Activated CD4-positive, alpha-beta T cell treated with anti-CD3 and anti-CD28 coated beads for 24 hours (primary cell): ENCODE results near the gene AGPAT3.

Experiments used
- DNase-seq, 2 donors: peaks; one replicate each; pipeline ENCODE4 v3.0.0-alpha.2; 2020; ENCODE audit warnings: low read depth in 2 of 2

The AGPAT3 gene

GRCh38 chr21:43906585-43907370 is 41.8 kb downstream of the AGPAT3 start:
- DNase-seq: no peak

GRCh38 chr21:43907751-43908150 is 42.7 kb downstream of the AGPAT3 start:
- no peak for DNase-seq

GRCh38 chr21:43908167-43908566 is 43.1 kb downstream of the AGPAT3 start:
- DNase-seq: no peak

DNA sequence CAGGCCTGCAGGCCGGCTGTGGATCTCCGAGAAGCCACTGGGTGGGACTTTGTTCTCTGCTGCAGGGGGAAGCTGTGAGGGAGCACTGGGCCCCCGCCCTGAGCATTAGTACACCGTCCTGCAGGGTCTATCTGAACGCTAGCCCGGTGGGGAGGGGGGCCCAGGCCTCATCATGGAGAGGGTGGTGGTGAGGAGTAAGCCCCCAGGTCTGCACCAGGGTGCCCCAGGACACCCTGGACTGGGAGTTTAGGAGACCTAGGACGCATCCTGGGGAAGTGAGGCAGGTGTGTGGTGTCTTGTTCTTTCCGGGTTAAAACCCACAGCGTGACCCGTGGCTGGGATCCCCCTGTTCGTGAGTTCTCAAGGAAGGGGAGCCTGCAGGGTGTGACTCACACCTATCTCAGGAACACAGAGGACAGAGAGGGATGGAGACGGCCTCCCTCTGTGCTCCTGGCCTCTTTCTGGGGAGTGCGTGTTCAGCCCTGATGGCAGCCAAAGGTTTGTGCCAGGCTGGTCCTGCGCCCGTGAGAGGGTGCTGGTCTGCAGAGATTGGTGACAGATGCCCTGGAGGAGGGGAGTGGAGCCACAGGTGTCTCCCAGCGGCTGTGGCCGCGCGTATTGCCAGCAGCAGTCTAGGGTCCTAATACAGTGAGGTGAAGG is 44.8 kb downstream of the AGPAT3 start:
- DNase-seq: no peak

GRCh38 chr21:43910460-43910859 is 45.4 kb downstream of the AGPAT3 start:
- DNase-seq: no peak

DNA sequence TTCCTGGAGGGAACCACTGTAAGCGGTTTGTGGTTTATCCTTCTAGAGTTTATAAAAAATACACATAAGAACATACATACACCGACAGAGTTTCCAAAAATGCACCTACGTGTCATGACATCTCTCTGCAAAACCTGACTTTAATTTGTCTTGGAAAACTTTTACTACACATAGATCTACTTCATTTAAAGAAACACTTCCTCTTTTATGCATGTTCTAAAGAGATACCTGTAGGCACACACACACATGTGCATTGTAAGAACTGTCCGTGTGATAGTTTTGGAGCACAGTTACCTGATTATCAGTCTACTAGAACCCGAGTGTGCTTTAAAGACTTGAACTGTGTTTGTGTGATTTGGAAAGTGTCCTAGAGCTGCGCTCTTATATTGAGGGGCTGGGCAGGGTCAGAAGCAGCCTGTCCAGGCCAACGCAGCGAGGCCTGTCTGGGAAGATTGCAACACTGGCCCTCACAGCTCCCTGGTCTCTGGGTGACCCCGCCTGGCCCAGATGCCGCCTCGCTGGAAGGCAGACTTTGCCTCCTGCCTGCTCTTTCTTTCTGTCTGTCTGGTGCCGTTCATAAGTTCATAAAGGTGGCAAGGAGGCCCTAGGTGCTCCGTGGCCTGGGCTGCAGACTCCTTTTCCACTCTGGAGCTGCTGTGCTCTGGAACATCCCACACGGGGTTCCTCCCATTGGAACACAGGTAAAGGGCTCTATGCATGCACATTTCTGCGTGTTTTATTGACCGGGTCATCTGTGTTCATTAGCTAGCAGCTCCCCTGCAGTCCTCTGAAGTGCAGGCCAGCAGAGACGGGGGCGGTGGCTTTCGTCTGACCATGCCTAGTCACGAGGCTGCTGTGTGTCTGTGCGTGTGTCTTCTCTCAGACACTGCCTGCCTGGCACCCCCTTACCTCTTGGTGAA is 46.3 kb downstream of the AGPAT3 start:
- no peak for DNase-seq

DNA sequence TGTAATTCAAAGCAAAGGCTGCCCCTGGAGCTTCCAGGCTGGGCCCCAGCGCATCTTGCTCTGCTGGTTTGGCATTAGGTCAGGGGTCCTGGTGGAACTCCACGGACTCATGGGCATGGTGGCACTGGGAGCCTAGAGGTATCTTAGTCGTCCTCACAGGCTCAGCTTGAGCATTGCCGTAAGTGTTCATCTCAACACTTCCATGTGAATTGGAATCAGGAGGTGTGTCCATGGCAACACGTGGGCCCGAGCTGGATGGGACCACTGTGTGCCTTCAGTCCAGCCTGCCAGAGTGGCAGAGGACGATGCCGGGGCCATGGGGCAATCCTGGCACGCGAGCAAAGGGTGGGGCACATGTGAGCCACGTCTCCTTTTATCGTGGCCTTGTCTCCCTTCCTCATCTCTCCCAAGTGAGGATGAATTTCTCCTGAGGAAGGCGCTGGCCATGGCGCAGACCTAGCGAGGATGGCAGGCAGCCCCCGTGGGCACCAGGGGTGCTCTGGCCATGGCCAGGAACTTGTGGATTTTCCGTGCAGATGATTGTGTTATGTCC is 47.0 kb downstream of the AGPAT3 start:
- DNase-seq: no peak

GRCh38 chr21:43912500-43912899 is 47.5 kb downstream of the AGPAT3 start:
- DNase-seq: no peak

DNA sequence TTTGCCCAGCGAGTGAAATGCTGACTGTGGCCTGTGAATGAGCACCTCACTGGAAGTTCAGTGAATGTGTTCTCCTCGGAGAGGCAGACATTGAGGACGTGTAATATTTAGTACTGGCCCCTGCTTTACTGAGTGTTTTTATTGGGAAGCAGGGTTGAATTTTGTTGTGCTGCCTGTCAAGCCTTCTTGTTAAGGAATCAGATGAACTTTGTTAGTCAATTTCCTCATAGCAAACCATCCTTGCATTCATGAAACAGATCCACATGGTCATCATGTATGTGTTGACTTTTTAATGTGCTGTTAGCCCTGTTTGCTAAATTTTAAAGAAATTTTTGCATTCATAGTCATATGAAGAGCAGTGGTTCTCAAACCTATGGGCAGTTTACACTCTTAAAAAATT is 47.9 kb downstream of the AGPAT3 start:
- DNase-seq: no peak

GRCh38 chr21:43913928-43914327 is 48.9 kb downstream of the AGPAT3 start:
- no peak for DNase-seq

DNA sequence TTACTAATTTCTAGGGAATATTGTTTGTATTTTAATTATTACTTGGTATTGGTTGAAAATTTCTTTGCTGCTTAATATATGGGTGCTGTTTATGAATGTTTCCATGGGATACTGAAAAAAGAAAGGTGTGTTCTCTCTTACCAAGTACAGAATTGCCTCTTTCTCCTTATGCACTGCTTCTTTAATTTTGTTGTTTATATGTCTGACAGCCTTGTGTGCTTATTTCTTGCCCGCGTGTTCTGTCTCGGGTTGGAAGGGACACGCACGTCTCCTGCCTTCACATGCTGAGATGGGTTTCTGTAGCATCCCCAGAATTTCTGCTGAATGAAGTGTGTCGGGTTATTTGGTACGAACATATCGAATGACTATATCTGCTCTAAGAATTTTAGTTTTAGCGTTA is 51.1 kb downstream of the AGPAT3 start:
- no peak for DNase-seq

DNA sequence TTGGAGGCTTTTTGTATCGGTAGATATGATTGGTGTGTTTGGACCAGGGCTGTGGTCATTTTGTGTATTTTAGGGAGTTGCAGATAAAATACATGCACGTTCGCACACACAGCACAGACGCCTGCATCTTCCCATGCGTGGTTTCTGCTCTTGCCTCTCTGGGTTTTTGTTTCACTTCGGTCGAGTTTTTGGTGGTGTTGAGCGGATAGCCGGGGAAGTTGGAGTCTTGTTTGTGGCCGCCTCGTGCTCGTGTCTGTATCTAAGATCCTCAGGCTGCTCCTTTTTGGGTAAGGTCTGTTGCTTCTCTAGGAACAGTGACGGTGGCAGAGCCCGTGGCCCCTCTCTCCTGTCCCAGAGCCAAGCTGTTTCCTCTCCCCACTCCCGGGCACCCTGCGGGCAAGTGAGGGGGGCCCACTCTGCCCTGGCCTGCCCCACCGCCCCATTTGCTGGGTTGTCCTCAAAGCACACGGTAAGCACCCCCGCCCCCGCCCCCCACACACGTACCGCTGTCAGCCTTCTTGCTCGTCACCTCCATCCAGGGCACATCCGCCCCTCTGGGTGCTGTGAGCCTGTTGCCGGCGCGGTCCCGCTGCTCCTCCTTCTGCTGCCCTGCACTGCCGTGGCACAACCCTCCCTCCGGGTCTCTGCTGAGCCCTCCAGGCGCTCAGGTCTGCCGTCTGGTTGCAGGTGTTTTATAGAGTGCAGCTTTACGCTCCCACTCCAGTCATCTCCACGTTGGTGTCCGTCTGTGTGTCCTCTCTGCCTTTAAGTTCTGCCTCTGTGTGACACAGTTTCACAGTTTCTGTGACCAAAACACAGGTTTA is 51.9 kb downstream of the AGPAT3 start:
- DNase-seq: peak; percentile 29 to 43

GRCh38 chr21:43917515-43918384 is 52.7 kb downstream of the AGPAT3 start:
- no peak for DNase-seq

DNA sequence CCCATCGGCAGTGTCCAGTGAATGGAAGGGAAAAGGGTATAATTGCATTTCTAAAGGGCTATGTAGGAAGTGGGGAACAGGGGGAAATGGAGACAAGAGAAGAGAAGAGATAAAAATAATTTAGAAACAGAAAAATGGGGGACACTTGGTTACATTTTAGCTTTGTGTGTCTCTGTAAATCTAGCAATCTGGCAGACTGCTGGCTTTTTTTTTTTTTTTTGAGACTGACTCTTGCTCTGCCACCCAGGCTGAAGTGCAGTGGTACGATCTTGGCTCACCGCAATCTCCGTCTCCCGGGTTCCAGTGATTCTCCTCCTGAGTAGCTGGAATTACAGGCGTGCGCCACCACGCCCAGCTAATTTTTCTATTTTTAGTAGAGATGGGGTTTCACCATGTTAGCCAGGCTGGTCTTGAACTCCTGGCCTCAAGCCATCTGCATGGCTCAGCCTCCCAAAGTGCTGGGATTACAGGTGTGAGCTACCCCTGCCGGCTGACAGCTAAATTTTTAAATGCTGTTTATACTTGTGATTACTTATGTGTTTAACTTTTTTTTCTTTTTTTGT is 53.4 kb downstream of the AGPAT3 start:
- DNase-seq: no peak

GRCh38 chr21:43919283-43919682 is 54.3 kb downstream of the AGPAT3 start:
- no peak for DNase-seq

DNA sequence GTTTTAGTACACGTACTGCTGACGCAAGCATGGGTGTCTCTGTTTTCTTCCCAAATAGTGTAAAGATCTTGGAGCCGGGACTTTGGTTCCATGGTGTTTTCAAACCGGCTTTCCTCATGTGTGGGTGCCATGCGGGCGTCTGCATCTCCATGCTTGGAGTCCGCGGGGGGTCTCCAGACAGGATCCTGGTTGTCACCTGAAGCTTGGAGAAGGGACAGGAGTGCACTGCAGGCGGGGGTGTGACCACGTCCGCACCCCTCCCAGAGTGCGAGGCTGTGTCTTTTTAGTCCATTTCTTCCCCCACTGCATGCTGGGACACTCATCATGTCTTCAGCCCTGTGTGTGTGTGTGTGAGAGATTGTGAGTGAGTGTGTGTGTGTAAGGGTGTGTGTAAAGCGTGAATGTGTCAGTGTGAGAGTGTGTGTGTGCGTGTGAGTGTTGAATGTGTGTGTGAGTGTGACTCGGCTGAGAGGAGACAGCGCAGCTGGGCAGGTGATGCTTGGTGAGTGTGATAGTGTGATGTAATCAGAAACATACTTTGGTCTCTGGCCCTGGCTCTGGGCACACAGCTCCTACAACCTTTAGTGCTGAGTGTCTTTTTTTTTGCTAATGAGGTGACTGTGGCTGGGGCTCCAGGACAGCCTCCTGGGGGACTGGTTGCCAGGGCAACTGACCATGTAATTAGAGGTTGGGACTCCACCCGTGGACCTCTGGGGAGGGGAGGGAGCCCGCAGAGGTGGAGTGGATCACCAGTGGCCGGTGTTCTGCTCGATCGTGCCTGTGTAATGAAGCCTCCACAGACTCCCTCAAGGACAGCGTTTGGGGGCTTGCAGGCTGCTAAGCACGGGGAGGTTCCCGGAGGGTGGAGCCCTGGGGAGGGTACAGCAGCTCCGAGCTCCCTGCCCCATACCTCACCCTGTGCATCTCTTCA is 55.1 kb downstream of the AGPAT3 start:
- DNase-seq: no peak

DNA sequence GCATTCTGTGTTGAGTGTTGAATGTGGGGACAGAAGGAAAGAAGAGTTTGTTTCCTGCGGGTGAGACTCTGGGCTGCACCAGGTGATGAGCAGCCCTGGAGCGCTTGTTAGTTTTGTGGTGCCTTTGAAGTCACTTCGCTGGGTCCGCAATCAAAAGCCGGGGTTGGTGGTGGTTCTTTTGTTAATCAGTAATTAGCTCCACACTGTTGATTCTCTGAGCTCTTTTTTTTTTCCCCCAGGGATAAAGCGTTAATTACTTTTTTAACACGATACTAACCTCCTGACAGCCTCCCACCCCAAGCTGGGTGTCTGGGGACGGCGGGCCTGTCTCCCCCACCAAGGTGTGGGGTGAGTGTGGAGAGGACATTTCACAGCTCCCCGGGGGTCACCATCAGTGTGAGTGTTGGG is 56.6 kb downstream of the AGPAT3 start:
- DNase-seq: peak in 1 of 2 donors; percentile 10
